GM12874 (cell line): ENCODE measurements around the gene SMG9.

Source experiments
- TF ChIP-seq, protein P1 (sequence below): IDR thresholded peaks from 2 replicates; pipeline ENCODE4 v1.5.1; 2011; ENCODE audit warnings: low read depth, mild to moderate bottlenecking, control low read depth, low read length, moderate library complexity; ENCODE audit not compliant: insufficient read depth

Gene SMG9

DNA sequence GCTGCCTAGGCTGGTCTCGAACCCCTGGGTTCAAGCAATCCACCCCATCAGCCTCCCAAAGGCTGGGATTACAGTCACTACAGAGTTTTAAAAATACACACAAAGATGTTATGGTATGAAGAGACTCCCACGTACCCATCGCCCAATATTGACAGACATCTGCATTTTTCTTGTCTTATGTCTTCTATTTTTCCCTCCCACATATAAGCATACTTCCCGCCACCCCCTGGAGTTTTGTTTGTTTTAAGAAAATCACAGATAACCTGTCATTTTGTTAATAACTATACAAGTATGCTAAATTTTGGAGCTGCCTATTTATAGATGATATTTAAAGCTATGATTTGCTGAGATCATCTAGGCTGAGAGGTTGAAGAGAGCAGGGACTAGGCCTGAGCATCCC is 6.2 kb upstream of the SMG9 start:
- TF ChIP-seq, protein P1, sequence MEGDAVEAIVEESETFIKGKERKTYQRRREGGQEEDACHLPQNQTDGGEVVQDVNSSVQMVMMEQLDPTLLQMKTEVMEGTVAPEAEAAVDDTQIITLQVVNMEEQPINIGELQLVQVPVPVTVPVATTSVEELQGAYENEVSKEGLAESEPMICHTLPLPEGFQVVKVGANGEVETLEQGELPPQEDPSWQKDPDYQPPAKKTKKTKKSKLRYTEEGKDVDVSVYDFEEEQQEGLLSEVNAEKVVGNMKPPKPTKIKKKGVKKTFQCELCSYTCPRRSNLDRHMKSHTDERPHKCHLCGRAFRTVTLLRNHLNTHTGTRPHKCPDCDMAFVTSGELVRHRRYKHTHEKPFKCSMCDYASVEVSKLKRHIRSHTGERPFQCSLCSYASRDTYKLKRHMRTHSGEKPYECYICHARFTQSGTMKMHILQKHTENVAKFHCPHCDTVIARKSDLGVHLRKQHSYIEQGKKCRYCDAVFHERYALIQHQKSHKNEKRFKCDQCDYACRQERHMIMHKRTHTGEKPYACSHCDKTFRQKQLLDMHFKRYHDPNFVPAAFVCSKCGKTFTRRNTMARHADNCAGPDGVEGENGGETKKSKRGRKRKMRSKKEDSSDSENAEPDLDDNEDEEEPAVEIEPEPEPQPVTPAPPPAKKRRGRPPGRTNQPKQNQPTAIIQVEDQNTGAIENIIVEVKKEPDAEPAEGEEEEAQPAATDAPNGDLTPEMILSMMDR, result no peak

DNA sequence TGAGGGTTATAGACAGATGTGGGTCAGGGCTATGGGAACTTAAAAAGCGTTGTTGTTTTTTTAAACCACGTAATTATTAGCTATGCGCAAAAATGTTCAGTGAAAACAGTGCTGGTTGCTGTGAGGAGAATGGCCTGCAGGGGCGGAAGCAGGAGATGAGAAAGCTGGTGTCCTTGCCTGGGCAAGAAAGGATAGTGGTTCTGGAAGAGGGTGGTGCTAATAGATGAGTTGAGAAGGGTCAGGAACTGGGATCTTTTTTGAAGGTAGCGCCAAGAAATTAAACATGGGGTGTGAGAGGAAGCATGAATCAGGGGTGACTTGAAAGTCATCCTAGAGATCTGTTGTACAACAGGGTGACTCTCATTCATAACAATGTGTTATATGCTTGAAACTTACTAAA is 4.8 kb upstream of the SMG9 start:
- TF ChIP-seq, protein P1, result peak; percentile 51

DNA sequence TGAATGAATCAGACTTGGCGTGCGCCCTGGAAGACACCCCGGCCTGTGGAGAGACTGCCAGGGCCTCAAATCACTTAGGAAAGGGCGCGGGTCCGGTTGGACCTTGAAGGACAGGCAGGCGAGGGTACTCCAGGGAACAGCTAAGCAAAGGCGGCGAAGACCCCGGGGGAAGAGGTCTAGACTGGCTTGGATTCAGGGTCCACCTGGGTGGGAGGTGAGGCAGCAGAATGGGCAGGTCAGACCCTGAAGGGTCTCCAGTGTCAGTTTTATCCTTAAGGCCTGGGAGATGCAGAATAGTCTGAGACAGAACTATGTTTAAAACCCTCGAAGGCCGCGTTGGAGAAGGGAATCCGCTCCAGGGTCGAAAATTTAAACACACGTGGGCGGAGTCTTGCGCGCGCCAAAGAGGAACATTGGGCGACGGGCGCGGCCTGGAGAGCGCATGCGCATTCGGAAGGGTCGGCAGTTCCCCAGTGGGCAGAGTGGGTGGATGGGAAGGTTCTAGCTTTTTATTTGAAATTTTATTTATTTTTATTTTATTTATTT is 567 bp upstream of the SMG9 start:
- TF ChIP-seq, protein P1, result no peak

DNA sequence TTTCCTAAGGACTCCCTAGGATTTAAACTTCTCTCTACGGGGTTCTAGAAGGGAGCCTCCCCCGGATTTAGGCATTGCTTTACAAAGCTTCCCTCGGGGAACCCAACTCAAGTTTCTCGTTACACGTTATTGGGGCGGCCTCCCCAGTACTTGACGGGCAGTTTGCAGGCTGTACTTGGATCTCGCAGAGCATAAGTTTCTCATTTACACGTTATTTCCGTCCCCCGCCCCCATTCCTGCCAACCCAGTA is 584 bp downstream of the SMG9 start:
- TF ChIP-seq, protein P1, result no peak

DNA sequence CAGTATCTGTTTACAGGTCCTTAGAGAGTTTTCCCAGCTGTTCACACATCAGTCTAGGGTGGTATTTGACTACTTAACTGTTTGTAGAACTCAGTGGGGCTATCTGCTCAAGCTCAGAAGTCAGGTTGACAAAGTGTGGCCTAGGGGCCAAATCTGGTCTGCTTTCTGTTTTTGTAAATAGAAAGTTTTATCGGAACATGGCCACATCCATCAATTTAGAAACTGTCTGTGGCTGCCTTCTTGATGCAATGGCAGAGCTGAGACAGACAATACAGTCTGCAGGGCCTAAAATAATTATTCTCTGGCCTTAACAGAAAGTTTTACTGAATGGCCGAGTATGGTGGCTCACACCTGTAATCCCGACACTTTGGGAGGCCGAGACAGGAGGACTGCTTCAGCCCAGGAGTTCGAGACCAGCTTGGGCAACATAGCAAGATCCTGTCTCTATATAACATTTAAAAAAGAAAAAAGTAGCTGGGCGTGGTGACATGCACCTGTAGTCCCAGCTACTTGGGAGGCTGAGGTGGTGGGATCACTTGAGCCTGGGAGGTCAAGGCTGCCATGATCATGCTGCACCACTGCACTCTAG is 2.4 kb downstream of the SMG9 start:
- TF ChIP-seq, protein P1, result no peak

DNA sequence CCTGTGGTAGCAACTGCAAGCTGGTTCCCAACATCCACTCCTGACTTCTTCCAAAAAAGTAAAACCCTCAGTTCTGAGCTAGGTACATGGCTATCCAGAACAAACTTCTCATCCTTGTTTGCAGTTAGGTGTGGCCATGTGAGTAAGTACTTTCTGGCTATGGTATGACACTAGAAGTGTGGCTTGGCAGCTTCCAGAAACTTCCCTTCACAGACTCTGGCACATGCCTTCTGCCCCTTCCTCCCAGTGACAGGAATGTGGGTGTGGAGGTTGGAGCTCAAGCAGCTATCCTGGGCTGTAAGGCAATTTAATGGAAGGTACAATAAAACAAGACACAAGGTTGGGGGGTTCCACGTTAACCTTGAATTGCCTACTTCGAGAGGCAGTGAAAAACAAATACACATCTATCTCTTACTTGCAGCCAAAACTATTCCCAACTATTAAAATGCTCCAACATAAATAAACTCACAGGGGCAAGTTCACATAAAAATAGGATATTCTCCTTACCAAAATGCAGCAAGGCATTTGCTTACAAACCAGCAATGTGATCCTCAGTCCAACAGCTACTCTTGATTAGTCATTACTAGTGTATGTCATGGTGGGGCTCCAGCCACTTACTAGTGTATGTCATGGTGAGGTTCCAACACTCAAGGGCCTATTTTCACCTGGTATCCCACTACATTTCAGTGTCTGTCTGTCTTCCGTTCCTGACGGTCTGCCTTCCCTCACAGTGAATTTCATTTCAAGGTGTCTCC is 3.1 kb downstream of the SMG9 start:
- TF ChIP-seq, protein P1, result no peak

DNA sequence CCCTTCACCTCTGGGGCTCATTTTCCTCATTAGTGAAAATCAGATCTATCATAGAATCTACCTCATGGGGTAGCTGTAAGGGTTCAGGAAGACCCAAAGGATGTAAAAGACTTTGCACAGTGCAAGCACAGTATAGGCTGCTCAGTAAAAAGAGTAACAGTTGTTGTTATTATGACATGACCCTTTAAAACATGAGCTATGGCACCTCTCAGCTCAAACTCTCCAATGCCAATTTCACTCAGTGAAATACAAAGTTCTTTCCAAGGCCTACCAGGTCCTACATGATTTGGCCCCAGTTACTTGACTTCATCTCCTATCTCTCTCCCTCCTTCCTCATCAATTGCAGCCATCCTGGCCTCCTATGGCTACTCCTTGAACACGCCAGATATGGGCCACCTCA is 4.9 kb downstream of the SMG9 start:
- TF ChIP-seq, protein P1, result no peak
